Stimulated activated CD8-positive, alpha-beta memory T cell treated with anti-CD3 and anti-CD28 coated beads, Interleukin-2, amount 100 ng/mL, for 48 hours (primary cell): Measurements from ENCODE around the gene TAGLN2.

Experiments
- DNase-seq, 2 donors: peaks; one replicate each; pipeline ENCODE4 v3.0.0-alpha.2; 2020; ENCODE audit warnings: low read depth in 2 of 2

TAGLN2 gene

GRCh38 chr1:159873530-159874143 is 51.7 kb downstream of the TAGLN2 start:
- DNase-seq = no peak

GRCh38 chr1:159872891-159873290 is 52.4 kb downstream of the TAGLN2 start:
- DNase-seq = no peak

- no peak for DNase-seq
These were observed 54.6 kb downstream of the TAGLN2 start for GRCh38 chr1:159870704-159871103.

- DNase-seq = no peak
These were observed 55.7 kb downstream of the TAGLN2 start for GRCh38 chr1:159869607-159870006.

GRCh38 chr1:159869173-159869572 is 56.1 kb downstream of the TAGLN2 start:
- DNase-seq = peak in 1 of 2 donors; percentile 11

- DNase-seq = no peak
These were observed 56.5 kb downstream of the TAGLN2 start for GRCh38 chr1:159868766-159869165.
